ENCODE results near the gene STXBP4.

Gene STXBP4

GRCh38 chr17:55023626-55024025 is 55.1 kb downstream of the STXBP4 start:
- Mint-ChIP-seq H3K9me3 (no peaks in the 10 kb centered on the region), H3K4me1 (no peaks in the 10 kb centered on the region), H3K27ac (no peak overlapping the region), H3K27me3 (ENCODE audit: low read depth) (no peaks in the 10 kb centered on the region), H3K4me3 (no peak overlapping the region), H3K36me3 (ENCODE audit: low read depth) (peaks cover 31% of the 10 kb centered on the region)
- TF ChIP-seq CTCF (IDR thresholded peaks at IDR 0.05; ENCODE audit: unreplicated experiment in 3 of 3): no peak

GRCh38 chr17:55037828-55038227 is 69.3 kb downstream of the STXBP4 start:
- Mint-ChIP-seq H3K4me3 (no peak overlapping the region), H3K27ac (no peak overlapping the region)

GRCh38 chr17:55038291-55038690 is 69.7 kb downstream of the STXBP4 start:
- no peaks in the 10 kb centered on the region for H3K9me3 Mint-ChIP-seq
- H3K27ac Mint-ChIP-seq: no peak overlapping the region
- no peaks in the 10 kb centered on the region for H3K27me3 Mint-ChIP-seq (ENCODE audit: low read depth)

More at GRCh38 chr17:55037828-55038227, 69.3 kb downstream of the STXBP4 start:
- Mint-ChIP-seq H3K4me1 (peaks cover 16% of the 10 kb centered on the region), H3K36me3 (ENCODE audit: low read depth) (peaks cover 23% of the 10 kb centered on the region), H3K27me3 (ENCODE audit: low read depth) (no peaks in the 10 kb centered on the region), H3K9me3 (no peaks in the 10 kb centered on the region)
- no peak for TF ChIP-seq CTCF (IDR thresholded peaks at IDR 0.05; ENCODE audit: unreplicated experiment in 3 of 3)

GRCh38 chr17:55040611-55041010 is 72.0 kb downstream of the STXBP4 start:
- TF ChIP-seq CTCF (IDR thresholded peaks at IDR 0.05; ENCODE audit: unreplicated experiment in 3 of 3): no peak
- Mint-ChIP-seq H3K4me3 (no peak overlapping the region), H3K4me1 (peaks cover 16% of the 10 kb centered on the region), H3K27ac (peak overlapping the region in 1 of 3 experiments; percentile 3), H3K36me3 (ENCODE audit: low read depth) (peaks cover 26% of the 10 kb centered on the region), H3K9me3 (no peaks in the 10 kb centered on the region), H3K27me3 (ENCODE audit: low read depth) (no peaks in the 10 kb centered on the region)

More at GRCh38 chr17:55038291-55038690, 69.7 kb downstream of the STXBP4 start:
- Mint-ChIP-seq H3K4me1 (peaks cover 16% of the 10 kb centered on the region), H3K36me3 (ENCODE audit: low read depth) (peaks cover 22% of the 10 kb centered on the region), H3K4me3 (no peak overlapping the region)
- no peak for TF ChIP-seq CTCF (IDR thresholded peaks at IDR 0.05; ENCODE audit: unreplicated experiment in 3 of 3)

- Mint-ChIP-seq H3K36me3 (ENCODE audit: low read depth) (peaks cover 16% of the 10 kb centered on the region), H3K4me1 (no peaks in the 10 kb centered on the region), H3K4me3 (no peak overlapping the region), H3K9me3 (no peaks in the 10 kb centered on the region), H3K27me3 (ENCODE audit: low read depth) (no peaks in the 10 kb centered on the region), H3K27ac (no peak overlapping the region)
- TF ChIP-seq CTCF (IDR thresholded peaks at IDR 0.05; ENCODE audit: unreplicated experiment in 3 of 3): peak in 2 of 3 experiments; percentile 46 to 50
Observed at GRCh38 chr17:55053855-55054254, 85.3 kb downstream of the STXBP4 start.

GRCh38 chr17:55054429-55054828 is 85.9 kb downstream of the STXBP4 start:
- Mint-ChIP-seq H3K27ac (no peak overlapping the region), H3K4me1 (no peaks in the 10 kb centered on the region), H3K36me3 (ENCODE audit: low read depth) (peaks cover 10% of the 10 kb centered on the region), H3K4me3 (no peak overlapping the region), H3K9me3 (no peaks in the 10 kb centered on the region), H3K27me3 (ENCODE audit: low read depth) (no peaks in the 10 kb centered on the region)
- TF ChIP-seq CTCF (IDR thresholded peaks at IDR 0.05; ENCODE audit: unreplicated experiment in 3 of 3): no peak

Measured in nephron (organoid).